Sigmoid colon (tissue), 4 donors: ENCODE results near the gene PCP4.

Experiments used
- POLR2A ChIP-seq, 2 donors: fragments of 450-650 bp; IDR thresholded peaks; one replicate each; pipeline ENCODE4 v1.6.1; 2016; ENCODE audit warnings: antibody characterized with exemption in 2 of 2, mild to moderate bottlenecking in 2 of 2, moderate library complexity in 2 of 2
- POLR2AphosphoS5 ChIP-seq, 4 donors: sonication (generic); formaldehyde crosslinking; IDR thresholded peaks; one replicate each; pipeline ENCODE4 v1.6.1; 2017; ENCODE audit warnings: antibody characterized with exemption in 4 of 4

GRCh38 chr21:39952265-39952664 lies 85.0 kb downstream of the PCP4 start:
- no peak for TF ChIP-seq POLR2AphosphoS5 (IDR thresholded peaks at IDR 0.05)
- TF ChIP-seq POLR2A (IDR thresholded peaks at IDR 0.05): no peak
